GM12878 (cell line): ENCODE measurements around the gene NUP205. TPM values are rescaled to one million over a fixed set of nuclear protein-coding genes. Genes with fewer than 3 reads are reported as not detected.
A peak's percentile ranks its signal among the peaks of the same experiment; 100 is the strongest.

ENCODE experiments used
- BRCA1 ChIP-seq: IDR thresholded peaks from 2 replicates; pipeline ENCODE4 v1.6.1; 2011; ENCODE audit warnings: low read depth, low read length, improper control_type of control experiment
- CHD1 ChIP-seq: IDR thresholded peaks from 2 replicates; pipeline ENCODE4 v1.6.1; 2012; ENCODE audit warnings: low read depth, low read length, improper control_type of control experiment
- CREM ChIP-seq: IDR thresholded peaks from 2 replicates; pipeline ENCODE4 v1.6.1; 2014; ENCODE audit warnings: antibody characterized with exemption, low read depth
- CUX1 ChIP-seq: IDR thresholded peaks from 2 replicates; pipeline ENCODE4 v1.6.1; 2012; ENCODE audit warnings: improper control_type of control experiment, low read depth, low read length; ENCODE audit not compliant: insufficient replicate concordance
- EED ChIP-seq: sonication (generic); IDR thresholded peaks from 2 replicates; pipeline ENCODE4 v1.6.1; 2016; ENCODE audit warnings: antibody characterized with exemption, low read depth
- GATAD2B ChIP-seq: fragments of 450-650 bp; conservative IDR thresholded peaks from 2 replicates; pipeline ENCODE4 v1.6.1; 2017; ENCODE audit warnings: low read depth, mild to moderate bottlenecking, moderate library complexity
- HDAC6 ChIP-seq: fragments of 200-600 bp; sonication (generic); IDR thresholded peaks from one replicate; pipeline ENCODE4 v1.8.0; 2017; ENCODE audit warnings: antibody characterized with exemption; ENCODE audit not compliant: unreplicated experiment
- JUNB ChIP-seq: IDR thresholded peaks from 2 replicates; pipeline ENCODE4 v1.6.1; 2016; ENCODE audit warnings: antibody characterized with exemption, mild to moderate bottlenecking
- KAT2A ChIP-seq: conservative IDR thresholded peaks from 2 replicates; pipeline ENCODE4 v1.6.1; 2011; ENCODE audit warnings: low read depth, low read length; ENCODE audit not compliant: control insufficient read depth
- LARP7 ChIP-seq: fragments of 450-650 bp; IDR thresholded peaks from 2 replicates; pipeline ENCODE4 v1.6.1; 2017; ENCODE audit warnings: mild to moderate bottlenecking
- MEF2A ChIP-seq: IDR thresholded peaks from 2 replicates; pipeline ENCODE4 v1.6.1; 2011; ENCODE audit warnings: low read depth, mild to moderate bottlenecking, low read length, moderate library complexity; ENCODE audit not compliant: insufficient read depth
- MLLT1 ChIP-seq: fragments of 450-650 bp; IDR thresholded peaks from 2 replicates; pipeline ENCODE4 v1.6.1; 2016; ENCODE audit warnings: mild to moderate bottlenecking
- MTA2 ChIP-seq: fragments of 450-650 bp; IDR thresholded peaks from 2 replicates; pipeline ENCODE4 v1.6.1; 2016; ENCODE audit warnings: low read depth, mild to moderate bottlenecking, moderate library complexity
- NR2C1 ChIP-seq: fragments of 450-650 bp; IDR thresholded peaks from 2 replicates; pipeline ENCODE4 v1.6.1; 2017; ENCODE audit warnings: antibody characterized with exemption, mild to moderate bottlenecking, moderate library complexity
- POU2F2 ChIP-seq: IDR thresholded peaks from 3 replicates; pipeline ENCODE4 v1.6.1; 2011; ENCODE audit warnings: low read depth, mild to moderate bottlenecking, low read length, borderline replicate concordance
- SMAD5 ChIP-seq: IDR thresholded peaks from 2 replicates; pipeline ENCODE4 v1.6.1; 2016; ENCODE audit warnings: antibody characterized with exemption, low read depth
- SMC3 ChIP-seq: IDR thresholded peaks from 2 replicates; pipeline ENCODE4 v1.6.1; 2011; ENCODE audit warnings: low read length, improper control_type of control experiment, borderline replicate concordance
- STAT3 ChIP-seq: IDR thresholded peaks from 2 replicates; pipeline ENCODE4 v1.6.1; 2011; ENCODE audit warnings: low read depth, low read length, improper control_type of control experiment
- YY1 ChIP-seq: IDR thresholded peaks from 2 replicates; pipeline ENCODE4 v1.6.1; 2011; ENCODE audit warnings: low read depth, mild to moderate bottlenecking, low read length
- ZBED1 ChIP-seq: IDR thresholded peaks from 2 replicates; pipeline ENCODE4 v1.6.1; 2016; ENCODE audit warnings: borderline replicate concordance
- polyA plus RNA-seq, 11 experiments: library from polyadenylated mRNA; depleted of rRNA in 4 of 11; unstranded in 6 of 11; stranded (reverse) in 5 of 11; fragments of >200 nt; fragmentation: Nextera tagmentation in 4 of 11; fragmentation: Illumina TruSeq in 1 of 11; extraction: Ambion mirVana in 4 of 11; extraction: Trizol in 1 of 11; gene quantifications; 1 replicate in 1 of 11; 2 replicates in 10 of 11; pipeline versions ENCODE4 v1.2.1 to v1.2.3, GENCODE V29; 2011 to 2016; ENCODE audit warnings: inconsistent platforms in 2 of 11, missing spikeins in 2 of 11, low read depth in 1 of 11
- total RNA-seq, 4 experiments: library from RNA; depleted of rRNA in 3 of 4; stranded (reverse); fragments of >200 nt in 3 of 4; fragmentation: Illumina TruSeq in 1 of 4; extraction: Trizol in 1 of 4; gene quantifications; 2 replicates each; pipeline versions ENCODE4 v1.2.1 to v1.2.3, GENCODE V29; 2013 to 2021
- TF ChIP-seq, protein P1 (sequence below): fragments of 450-650 bp; formaldehyde crosslinking; IDR thresholded peaks from 2 replicates; pipeline ENCODE4 v1.4.0; 2020; ENCODE audit warnings: mild to moderate bottlenecking, moderate library complexity

NUP205 gene
- total and polyA plus RNA-seq, 10 of the 15 experiments (the other 5 are each of a cell fraction or from before 2014, with no cell fraction given), result 41.4 to 110 (median 85.9) TPM

- TF ChIP-seq YY1, result peak; percentile 99
- 0 out of 2 replicates have a peak, but pooled peaks have one; percentile 12 for TF ChIP-seq MTA2
- peak; percentile 64 for TF ChIP-seq NR2C1
- no peak for TF ChIP-seq SMC3
- TF ChIP-seq POU2F2, result peak; percentile 86
- TF ChIP-seq, protein P1, sequence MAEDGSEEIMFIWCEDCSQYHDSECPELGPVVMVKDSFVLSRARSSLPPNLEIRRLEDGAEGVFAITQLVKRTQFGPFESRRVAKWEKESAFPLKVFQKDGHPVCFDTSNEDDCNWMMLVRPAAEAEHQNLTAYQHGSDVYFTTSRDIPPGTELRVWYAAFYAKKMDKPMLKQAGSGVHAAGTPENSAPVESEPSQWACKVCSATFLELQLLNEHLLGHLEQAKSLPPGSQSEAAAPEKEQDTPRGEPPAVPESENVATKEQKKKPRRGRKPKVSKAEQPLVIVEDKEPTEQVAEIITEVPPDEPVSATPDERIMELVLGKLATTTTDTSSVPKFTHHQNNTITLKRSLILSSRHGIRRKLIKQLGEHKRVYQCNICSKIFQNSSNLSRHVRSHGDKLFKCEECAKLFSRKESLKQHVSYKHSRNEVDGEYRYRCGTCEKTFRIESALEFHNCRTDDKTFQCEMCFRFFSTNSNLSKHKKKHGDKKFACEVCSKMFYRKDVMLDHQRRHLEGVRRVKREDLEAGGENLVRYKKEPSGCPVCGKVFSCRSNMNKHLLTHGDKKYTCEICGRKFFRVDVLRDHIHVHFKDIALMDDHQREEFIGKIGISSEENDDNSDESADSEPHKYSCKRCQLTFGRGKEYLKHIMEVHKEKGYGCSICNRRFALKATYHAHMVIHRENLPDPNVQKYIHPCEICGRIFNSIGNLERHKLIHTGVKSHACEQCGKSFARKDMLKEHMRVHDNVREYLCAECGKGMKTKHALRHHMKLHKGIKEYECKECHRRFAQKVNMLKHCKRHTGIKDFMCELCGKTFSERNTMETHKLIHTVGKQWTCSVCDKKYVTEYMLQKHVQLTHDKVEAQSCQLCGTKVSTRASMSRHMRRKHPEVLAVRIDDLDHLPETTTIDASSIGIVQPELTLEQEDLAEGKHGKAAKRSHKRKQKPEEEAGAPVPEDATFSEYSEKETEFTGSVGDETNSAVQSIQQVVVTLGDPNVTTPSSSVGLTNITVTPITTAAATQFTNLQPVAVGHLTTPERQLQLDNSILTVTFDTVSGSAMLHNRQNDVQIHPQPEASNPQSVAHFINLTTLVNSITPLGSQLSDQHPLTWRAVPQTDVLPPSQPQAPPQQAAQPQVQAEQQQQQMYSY (CRISPR knock-in tag), result no peak
- no peak for TF ChIP-seq MEF2A
- TF ChIP-seq GATAD2B, result no peak
- TF ChIP-seq LARP7, result peak; percentile 84
- TF ChIP-seq EED, result peak; percentile 13; the same call in 1 of the 2 replicates
- TF ChIP-seq CREM, result peak; percentile 93
- peak; percentile 78 for TF ChIP-seq SMAD5
- 0 out of 2 replicates have a peak, but pooled peaks have one; percentile 40 for TF ChIP-seq MLLT1
- no peak for TF ChIP-seq JUNB
- TF ChIP-seq ZBED1, result no peak; the same call in 1 of the 2 replicates
- peak; percentile 83; the same call in 1 of the 2 replicates for TF ChIP-seq CHD1
- no peak for TF ChIP-seq CUX1
- TF ChIP-seq KAT2A, result no peak
- TF ChIP-seq STAT3, result no peak
- TF ChIP-seq HDAC6, result peak; percentile 42
- TF ChIP-seq BRCA1, result no peak
Observed at GRCh38 chr7:135557455-135558336, at the start of gene NUP205 (continued).
